ENCODE results near the gene SLIT3. TPM values are rescaled to one million over a fixed set of nuclear protein-coding genes. Genes with fewer than 3 reads are reported as not detected.

The SLIT3 gene
- polyA plus RNA-seq, 1 of the 3 experiments (the other 2 are of a cell fraction): 119 TPM

- TF ChIP-seq, protein P1, sequence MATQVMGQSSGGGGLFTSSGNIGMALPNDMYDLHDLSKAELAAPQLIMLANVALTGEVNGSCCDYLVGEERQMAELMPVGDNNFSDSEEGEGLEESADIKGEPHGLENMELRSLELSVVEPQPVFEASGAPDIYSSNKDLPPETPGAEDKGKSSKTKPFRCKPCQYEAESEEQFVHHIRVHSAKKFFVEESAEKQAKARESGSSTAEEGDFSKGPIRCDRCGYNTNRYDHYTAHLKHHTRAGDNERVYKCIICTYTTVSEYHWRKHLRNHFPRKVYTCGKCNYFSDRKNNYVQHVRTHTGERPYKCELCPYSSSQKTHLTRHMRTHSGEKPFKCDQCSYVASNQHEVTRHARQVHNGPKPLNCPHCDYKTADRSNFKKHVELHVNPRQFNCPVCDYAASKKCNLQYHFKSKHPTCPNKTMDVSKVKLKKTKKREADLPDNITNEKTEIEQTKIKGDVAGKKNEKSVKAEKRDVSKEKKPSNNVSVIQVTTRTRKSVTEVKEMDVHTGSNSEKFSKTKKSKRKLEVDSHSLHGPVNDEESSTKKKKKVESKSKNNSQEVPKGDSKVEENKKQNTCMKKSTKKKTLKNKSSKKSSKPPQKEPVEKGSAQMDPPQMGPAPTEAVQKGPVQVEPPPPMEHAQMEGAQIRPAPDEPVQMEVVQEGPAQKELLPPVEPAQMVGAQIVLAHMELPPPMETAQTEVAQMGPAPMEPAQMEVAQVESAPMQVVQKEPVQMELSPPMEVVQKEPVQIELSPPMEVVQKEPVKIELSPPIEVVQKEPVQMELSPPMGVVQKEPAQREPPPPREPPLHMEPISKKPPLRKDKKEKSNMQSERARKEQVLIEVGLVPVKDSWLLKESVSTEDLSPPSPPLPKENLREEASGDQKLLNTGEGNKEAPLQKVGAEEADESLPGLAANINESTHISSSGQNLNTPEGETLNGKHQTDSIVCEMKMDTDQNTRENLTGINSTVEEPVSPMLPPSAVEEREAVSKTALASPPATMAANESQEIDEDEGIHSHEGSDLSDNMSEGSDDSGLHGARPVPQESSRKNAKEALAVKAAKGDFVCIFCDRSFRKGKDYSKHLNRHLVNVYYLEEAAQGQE (IDR thresholded peaks at IDR 0.05; ENCODE audit: low read depth, low read length): no peak
- TF ChIP-seq, protein P2, sequence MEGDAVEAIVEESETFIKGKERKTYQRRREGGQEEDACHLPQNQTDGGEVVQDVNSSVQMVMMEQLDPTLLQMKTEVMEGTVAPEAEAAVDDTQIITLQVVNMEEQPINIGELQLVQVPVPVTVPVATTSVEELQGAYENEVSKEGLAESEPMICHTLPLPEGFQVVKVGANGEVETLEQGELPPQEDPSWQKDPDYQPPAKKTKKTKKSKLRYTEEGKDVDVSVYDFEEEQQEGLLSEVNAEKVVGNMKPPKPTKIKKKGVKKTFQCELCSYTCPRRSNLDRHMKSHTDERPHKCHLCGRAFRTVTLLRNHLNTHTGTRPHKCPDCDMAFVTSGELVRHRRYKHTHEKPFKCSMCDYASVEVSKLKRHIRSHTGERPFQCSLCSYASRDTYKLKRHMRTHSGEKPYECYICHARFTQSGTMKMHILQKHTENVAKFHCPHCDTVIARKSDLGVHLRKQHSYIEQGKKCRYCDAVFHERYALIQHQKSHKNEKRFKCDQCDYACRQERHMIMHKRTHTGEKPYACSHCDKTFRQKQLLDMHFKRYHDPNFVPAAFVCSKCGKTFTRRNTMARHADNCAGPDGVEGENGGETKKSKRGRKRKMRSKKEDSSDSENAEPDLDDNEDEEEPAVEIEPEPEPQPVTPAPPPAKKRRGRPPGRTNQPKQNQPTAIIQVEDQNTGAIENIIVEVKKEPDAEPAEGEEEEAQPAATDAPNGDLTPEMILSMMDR (IDR thresholded peaks at IDR 0.05): peak; percentile 38
- TF ChIP-seq FOXM1 (IDR thresholded peaks at IDR 0.05; ENCODE audit: low read depth) (no peak), ELF1 (IDR thresholded peaks at IDR 0.05) (no peak), ZBTB33 (IDR thresholded peaks at IDR 0.05; ENCODE audit: borderline replicate concordance, low read depth) (no peak), RAD21 (IDR thresholded peaks at IDR 0.05; ENCODE audit: low read length) (peak; percentile 97), RFX5 (IDR thresholded peaks at IDR 0.05; ENCODE audit: low read length) (no peak)
- TF ChIP-seq, protein P3, sequence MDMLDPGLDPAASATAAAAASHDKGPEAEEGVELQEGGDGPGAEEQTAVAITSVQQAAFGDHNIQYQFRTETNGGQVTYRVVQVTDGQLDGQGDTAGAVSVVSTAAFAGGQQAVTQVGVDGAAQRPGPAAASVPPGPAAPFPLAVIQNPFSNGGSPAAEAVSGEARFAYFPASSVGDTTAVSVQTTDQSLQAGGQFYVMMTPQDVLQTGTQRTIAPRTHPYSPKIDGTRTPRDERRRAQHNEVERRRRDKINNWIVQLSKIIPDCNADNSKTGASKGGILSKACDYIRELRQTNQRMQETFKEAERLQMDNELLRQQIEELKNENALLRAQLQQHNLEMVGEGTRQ (IDR thresholded peaks at IDR 0.05; ENCODE audit: borderline replicate concordance, low read depth, low read length): no peak
Measured at GRCh38 chr5:168946363-168946762, 354.6 kb downstream of the SLIT3 start (continued).

GRCh38 chr5:168944004-168944403 lies 356.9 kb downstream of the SLIT3 start:
- Histone ChIP-seq H2AFZ (ENCODE audit: low read depth) (no peak overlapping the region), H3F3A (replicated peaks; ENCODE audit: insufficient read depth) (no peaks in the 10 kb centered on the region), H3K4me3 (ENCODE audit: low read depth in 2 of 2, low read length in 1 of 2) (no peak overlapping the region), H3K4me2 (no peak overlapping the region), H3K9me3 (no peaks in the 10 kb centered on the region), H4K20me1 (ENCODE audit: insufficient read depth) (no peaks in the 10 kb centered on the region), H3K27ac (ENCODE audit: low read depth in 2 of 2, low read length in 1 of 2) (peak overlapping the region in 1 of 2 experiments; percentile 98; a peak in 2 of 4 replicates), H3K79me2 (ENCODE audit: insufficient read depth) (no peaks in the 10 kb centered on the region), H3K9ac (no peak overlapping the region), H3K9me2 (no peaks in the 10 kb centered on the region), H3K27me3 (ENCODE audit: insufficient read depth) (no peaks in the 10 kb centered on the region), H3K36me3 (replicated peaks in 1 of 2; ENCODE audit: control insufficient read depth in 1 of 2, insufficient read depth in 2 of 2, low read length in 1 of 2) (no peaks in the 10 kb centered on the region), H3K4me1 (ENCODE audit: control insufficient read depth in 1 of 2, insufficient read depth in 2 of 2, low read depth in 1 of 2, low read length in 1 of 2) (peaks cover 0 to 82% of the 10 kb centered on the region in 2 experiments; a peak in 2 of 4 replicates)
- DNase-seq: peak; percentile 63
- CTCF ChIA-PET: interaction anchor here (0.6 to 6.3 kb wide), 11 partner anchors 32 to 637 kb away, joined by 3 to 47 read pairs (median 3); no protein-coding TSS in a partner anchor
- WGBS (ENCODE audit: low lambda C conversion rate): 66% methylated on average over 5 of the region's 5 CpGs
- POLR2A ChIA-PET: interaction anchor here (0.8 to 7.5 kb wide), 14 partner anchors 27 to 178 kb away, joined by 3 to 99 read pairs (median 4); no protein-coding TSS in a partner anchor
- TF ChIP-seq NFIC (IDR thresholded peaks at IDR 0.05; ENCODE audit: borderline replicate concordance): no peak
- peak; percentile 36; the same call in 1 of the 2 replicates for TF ChIP-seq TCF12 (IDR thresholded peaks at IDR 0.05)
- TF ChIP-seq CHD2 (IDR thresholded peaks at IDR 0.05; ENCODE audit: low read length, partially characterized antibody): peak; percentile 57
- TF ChIP-seq SMC3 (IDR thresholded peaks at IDR 0.05; ENCODE audit: low read depth, low read length): peak; percentile 24; the same call in 1 of the 2 replicates
- TF ChIP-seq TEAD4 (IDR thresholded peaks at IDR 0.05; ENCODE audit: borderline replicate concordance, insufficient read depth): no peak
- TF ChIP-seq SIN3A (IDR thresholded peaks at IDR 0.05; ENCODE audit: borderline replicate concordance, low read depth, low read length): no peak
- no peak for TF ChIP-seq PBX3 (IDR thresholded peaks at IDR 0.05)
- peak; percentile 84 for TF ChIP-seq RCOR1 (IDR thresholded peaks at IDR 0.05; ENCODE audit: low read length)
- TF ChIP-seq RXRA (IDR thresholded peaks at IDR 0.05; ENCODE audit: borderline replicate concordance, low read depth): no peak
- TF ChIP-seq RFX5 (IDR thresholded peaks at IDR 0.05; ENCODE audit: low read length): peak; percentile 34; the same call in 1 of the 2 replicates
- no peak for TF ChIP-seq YY1 (IDR thresholded peaks at IDR 0.05; ENCODE audit: low read depth)
- TF ChIP-seq ZBTB33 (IDR thresholded peaks at IDR 0.05; ENCODE audit: borderline replicate concordance, low read depth): no peak
- TF ChIP-seq FOXJ3 (CRISPR knock-in tag; IDR thresholded peaks at IDR 0.05): peak; percentile 74

Data from SK-N-SH (cell line).